Measurements from ENCODE around the gene RNASE11. TPM values are rescaled to one million over a fixed set of nuclear protein-coding genes. Genes with fewer than 3 reads are reported as not detected.
A peak's percentile ranks its signal among the peaks of the same experiment; 100 is the strongest.

RNASE11 gene
- total RNA-seq (2014; rRNA removed; shearing (Covaris generic)) = not detected in 2 replicates

GRCh38 chr14:20587489-20588154 lies at the start of gene RNASE11:
Gene RNASE11 (minus strand): TSS chr14:20588001.
- Histone ChIP-seq H3K4me3 (no peak within 1 kb of the TSS), H3K4me1 (peaks cover 5% of the 10 kb centered on the region; the same call in 1 of the 2 replicates), H3K9me3 (replicated peaks) (no peaks in the 10 kb centered on the region), H3K27me3 (peaks cover 4% of the 10 kb centered on the region; the same call in 1 of the 2 replicates), H3K27ac (no peak within 1 kb of the TSS), H3K36me3 (no peaks in the 10 kb centered on the region)
- DNase-seq = no peak

- no peaks in the 10 kb centered on the region for H3K36me3 ChIP-seq
- H3K9me3 ChIP-seq (replicated peaks) = no peaks in the 10 kb centered on the region
- peak; percentile 21 to 39 for DNase-seq
- H3K4me3 ChIP-seq = no peak overlapping the region
- no peak overlapping the region for H3K27ac ChIP-seq
- H3K4me1 ChIP-seq = no peaks in the 10 kb centered on the region
- H3K27me3 ChIP-seq = peaks cover 10% of the 10 kb centered on the region; the same call in 1 of the 2 replicates
Observed at GRCh38 chr14:20632831-20633691, 45.3 kb upstream of the RNASE11 start.

GRCh38 chr14:20632448-20632830 lies 44.6 kb upstream of the RNASE11 start:
- Histone ChIP-seq H3K4me3 (no peak overlapping the region), H3K27me3 (peaks cover 11% of the 10 kb centered on the region; the same call in 1 of the 2 replicates), H3K27ac (no peak overlapping the region), H3K36me3 (no peaks in the 10 kb centered on the region), H3K4me1 (no peaks in the 10 kb centered on the region), H3K9me3 (replicated peaks) (no peaks in the 10 kb centered on the region)
- DNase-seq = no peak

GRCh38 chr14:20631880-20632389 lies 44.1 kb upstream of the RNASE11 start:
- Histone ChIP-seq H3K27ac (no peak overlapping the region), H3K4me3 (no peak overlapping the region), H3K36me3 (no peaks in the 10 kb centered on the region), H3K27me3 (peaks cover 11% of the 10 kb centered on the region; the same call in 1 of the 2 replicates), H3K9me3 (replicated peaks) (no peaks in the 10 kb centered on the region), H3K4me1 (no peaks in the 10 kb centered on the region)
- no peak for DNase-seq

- Histone ChIP-seq H3K9me3 (replicated peaks) (no peaks in the 10 kb centered on the region), H3K27me3 (peaks cover 11% of the 10 kb centered on the region; the same call in 1 of the 2 replicates), H3K36me3 (no peaks in the 10 kb centered on the region), H3K4me1 (no peaks in the 10 kb centered on the region), H3K27ac (no peak overlapping the region), H3K4me3 (peak overlapping the region; percentile 28)
- peak; percentile 26 to 39 for DNase-seq
Observed at GRCh38 chr14:20631023-20631879, 43.5 kb upstream of the RNASE11 start.

- no peak for DNase-seq
- Histone ChIP-seq H3K27ac (no peak overlapping the region), H3K4me1 (no peaks in the 10 kb centered on the region), H3K4me3 (peak overlapping the region; percentile 28), H3K36me3 (no peaks in the 10 kb centered on the region), H3K27me3 (peaks cover 11% of the 10 kb centered on the region; the same call in 1 of the 2 replicates), H3K9me3 (replicated peaks) (no peaks in the 10 kb centered on the region)
Observed at GRCh38 chr14:20630340-20631022, 42.7 kb upstream of the RNASE11 start.

- H3K9me3 ChIP-seq (replicated peaks) = no peaks in the 10 kb centered on the region
- no peak for DNase-seq
- H3K27ac ChIP-seq = no peak overlapping the region
Observed at GRCh38 chr14:20628063-20628854, 40.5 kb upstream of the RNASE11 start.

GRCh38 chr14:20627346-20628027 lies 39.7 kb upstream of the RNASE11 start:
- Histone ChIP-seq H3K4me3 (no peak overlapping the region), H3K4me1 (no peaks in the 10 kb centered on the region), H3K36me3 (no peaks in the 10 kb centered on the region), H3K9me3 (replicated peaks) (no peaks in the 10 kb centered on the region), H3K27ac (no peak overlapping the region), H3K27me3 (peaks cover 11% of the 10 kb centered on the region; the same call in 1 of the 2 replicates)
- no peak for DNase-seq

More at GRCh38 chr14:20628063-20628854, 40.5 kb upstream of the RNASE11 start:
- H3K4me3 ChIP-seq = no peak overlapping the region
- no peaks in the 10 kb centered on the region for H3K4me1 ChIP-seq
- peaks cover 11% of the 10 kb centered on the region; the same call in 1 of the 2 replicates for H3K27me3 ChIP-seq
- no peaks in the 10 kb centered on the region for H3K36me3 ChIP-seq

GRCh38 chr14:20626274-20626673 lies 38.5 kb upstream of the RNASE11 start:
- DNase-seq = no peak
- Histone ChIP-seq H3K27me3 (peaks cover 7% of the 10 kb centered on the region; the same call in 1 of the 2 replicates), H3K27ac (no peak overlapping the region), H3K4me1 (no peaks in the 10 kb centered on the region), H3K36me3 (no peaks in the 10 kb centered on the region), H3K4me3 (no peak overlapping the region), H3K9me3 (replicated peaks) (no peaks in the 10 kb centered on the region)

- Histone ChIP-seq H3K9me3 (replicated peaks) (no peaks in the 10 kb centered on the region), H3K4me3 (no peak overlapping the region)
- no peak for DNase-seq
Observed at GRCh38 chr14:20624495-20625070, 36.8 kb upstream of the RNASE11 start.

GRCh38 chr14:20623798-20624197 lies 36.0 kb upstream of the RNASE11 start:
- DNase-seq = no peak
- Histone ChIP-seq H3K36me3 (no peaks in the 10 kb centered on the region), H3K4me3 (no peak overlapping the region), H3K27ac (no peak overlapping the region), H3K27me3 (0 out of 2 replicates have a peak, but pooled peaks cover 2% of the 10 kb centered on the region), H3K4me1 (no peaks in the 10 kb centered on the region), H3K9me3 (replicated peaks) (no peaks in the 10 kb centered on the region)

More at GRCh38 chr14:20624495-20625070, 36.8 kb upstream of the RNASE11 start:
- 0 out of 2 replicates have a peak, but pooled peaks cover 2% of the 10 kb centered on the region for H3K27me3 ChIP-seq
- no peaks in the 10 kb centered on the region for H3K4me1 ChIP-seq
- no peaks in the 10 kb centered on the region for H3K36me3 ChIP-seq
- no peak overlapping the region for H3K27ac ChIP-seq

- Histone ChIP-seq H3K4me1 (no peaks in the 10 kb centered on the region), H3K27me3 (no peaks in the 10 kb centered on the region), H3K4me3 (no peak overlapping the region), H3K9me3 (replicated peaks) (no peaks in the 10 kb centered on the region), H3K27ac (no peak overlapping the region), H3K36me3 (no peaks in the 10 kb centered on the region)
- DNase-seq = no peak
Observed at GRCh38 chr14:20622816-20623291, 35.1 kb upstream of the RNASE11 start.
